HepG2 (cell line): ENCODE data around the gene CCDC30. TPM values are rescaled to one million over a fixed set of nuclear protein-coding genes. Genes with fewer than 3 reads are reported as not detected.

ENCODE experiments used
- CHCHD3 ChIP-seq: sonication (generic); formaldehyde crosslinking; IDR thresholded peaks from 2 replicates; pipeline ENCODE4 v1.8.0; 2022; ENCODE audit warnings: mild to moderate bottlenecking, missing genetic modification reagents, moderate library complexity
- CHD4 ChIP-seq: fragments of 200-600 bp; sonication (generic); IDR thresholded peaks from 2 replicates; pipeline ENCODE4 v1.7.0; 2017; ENCODE audit warnings: mild to moderate bottlenecking, low read length, borderline replicate concordance
- ELF4 ChIP-seq: sonication (generic); formaldehyde crosslinking; IDR thresholded peaks from 2 replicates; pipeline ENCODE4 v1.5.0; 2020; ENCODE audit warnings: missing genetic modification reagents, mild to moderate bottlenecking, moderate library complexity, borderline replicate concordance
- JUNB ChIP-seq: sonication (generic); formaldehyde crosslinking; IDR thresholded peaks from 2 replicates; pipeline ENCODE4 v1.8.0; 2022; ENCODE audit warnings: missing genetic modification reagents, mild to moderate bottlenecking, borderline replicate concordance
- LCORL ChIP-seq, 2 experiments: fragments of 450-650 bp in 1 of 2; sonication (generic) in 1 of 2; formaldehyde crosslinking in 1 of 2; IDR thresholded peaks; 2 replicates each; pipeline versions ENCODE4 v1.5.0 to v1.6.1; 2017 to 2020; ENCODE audit warnings: antibody characterized with exemption in 1 of 2, missing genetic modification reagents in 1 of 2
- SMARCC2 ChIP-seq: fragments of 450-650 bp; IDR thresholded peaks from 2 replicates; pipeline ENCODE4 v1.6.1; 2017; ENCODE audit warnings: antibody characterized with exemption, mild to moderate bottlenecking
- ZNF350 ChIP-seq: sonication (generic); formaldehyde crosslinking; IDR thresholded peaks from 2 replicates; pipeline ENCODE4 v1.4.0; 2020; ENCODE audit warnings: mild to moderate bottlenecking, low read depth, missing genetic modification reagents, borderline replicate concordance
- ZNF510 ChIP-seq: sonication (generic); formaldehyde crosslinking; IDR thresholded peaks from 2 replicates; pipeline ENCODE4 v1.4.0; 2020; ENCODE audit warnings: low read depth, mild to moderate bottlenecking, missing genetic modification reagents
- ZSCAN22 ChIP-seq: sonication (generic); formaldehyde crosslinking; IDR thresholded peaks from 2 replicates; pipeline ENCODE4 v1.4.0; 2020; ENCODE audit warnings: mild to moderate bottlenecking, missing genetic modification reagents
- polyA plus RNA-seq, 8 experiments: library from polyadenylated mRNA; depleted of rRNA in 3 of 8; stranded (reverse) in 7 of 8; unstranded in 1 of 8; fragments of >200 nt; fragmentation: Illumina TruSeq in 4 of 8; extraction: Trizol in 4 of 8; gene quantifications; 2 replicates each; pipeline versions ENCODE4 v1.2.1 to v1.2.3, GENCODE V29; 2011 to 2016; ENCODE audit warnings: low read depth in 4 of 8, missing spikeins in 1 of 8, mixed read lengths in 1 of 8; ENCODE audit not compliant: insufficient read depth in 1 of 8
- total RNA-seq, 5 experiments: library from RNA; depleted of rRNA; stranded (reverse); fragments of >200 nt; fragmentation: Illumina TruSeq; extraction: Trizol; gene quantifications; 2 replicates each; pipeline ENCODE4 v1.2.3, GENCODE V29; 2016; ENCODE audit warnings: low read depth in 1 of 5
- TF ChIP-seq, protein P1 (sequence below): sonication (generic); formaldehyde crosslinking; IDR thresholded peaks from 2 replicates; pipeline ENCODE4 v1.8.1; 2022; ENCODE audit warnings: low read depth, mild to moderate bottlenecking, missing genetic modification reagents
- TF ChIP-seq, protein P2 (sequence below): sonication (generic); formaldehyde crosslinking; IDR thresholded peaks from 2 replicates; pipeline ENCODE4 v1.9.0; 2021; ENCODE audit warnings: mild to moderate bottlenecking, missing genetic modification reagents
- TF ChIP-seq, protein P3 (sequence below): sonication (generic); formaldehyde crosslinking; IDR thresholded peaks from 2 replicates; pipeline ENCODE4 v1.4.0; 2020; ENCODE audit warnings: missing genetic modification reagents, borderline replicate concordance

The CCDC30 gene
- total and polyA plus RNA-seq, 2 of the 13 experiments (the other 11 are each of a cell fraction or from before 2014, with no cell fraction given), result 0.25 to 0.77 TPM

DNA sequence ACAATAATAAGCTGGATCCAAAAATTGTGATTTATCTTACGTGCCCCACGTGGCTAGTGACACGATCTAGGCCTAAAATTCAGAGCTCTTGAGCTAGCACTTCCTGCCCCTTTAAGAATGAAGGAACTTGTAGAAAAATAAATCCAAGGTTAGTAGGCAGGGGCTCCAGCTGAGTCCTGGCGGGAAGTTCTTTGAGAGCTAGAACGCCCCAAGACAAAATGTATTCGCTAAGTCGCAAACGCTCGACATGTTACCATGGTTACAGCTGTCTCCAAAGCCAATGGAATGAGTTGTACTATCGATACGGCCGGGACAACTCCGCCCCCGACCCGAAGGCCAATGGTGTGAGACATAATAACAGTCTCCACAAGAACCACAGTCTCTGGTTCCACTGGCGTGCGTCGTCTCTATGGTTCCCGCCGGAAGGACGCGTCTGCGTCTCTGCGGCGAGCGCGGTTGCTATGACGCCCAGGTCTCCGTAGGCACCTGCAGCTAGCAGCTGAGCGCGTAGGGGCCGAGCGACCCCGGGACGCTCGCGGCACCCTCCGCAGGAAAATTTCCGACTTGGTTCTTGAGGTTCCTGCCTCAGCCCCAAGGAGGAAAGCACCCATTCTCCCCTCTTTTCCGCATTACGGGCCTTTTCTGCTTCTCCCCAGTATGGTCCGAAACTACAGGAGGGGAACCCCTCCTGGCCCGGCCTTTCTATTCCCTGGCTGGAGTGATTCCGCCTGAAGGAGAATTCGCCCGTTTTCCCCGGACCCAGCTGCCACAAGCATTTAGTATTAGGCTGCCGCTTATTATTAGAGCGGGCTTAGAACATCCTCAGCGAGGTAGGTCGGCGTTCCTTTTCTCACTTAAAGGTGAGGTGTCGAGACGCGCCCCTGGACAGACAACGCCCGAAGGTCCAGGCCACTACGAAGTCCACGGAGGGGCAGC, at the start of gene CCDC30 (continued):
- TF ChIP-seq, protein P1, sequence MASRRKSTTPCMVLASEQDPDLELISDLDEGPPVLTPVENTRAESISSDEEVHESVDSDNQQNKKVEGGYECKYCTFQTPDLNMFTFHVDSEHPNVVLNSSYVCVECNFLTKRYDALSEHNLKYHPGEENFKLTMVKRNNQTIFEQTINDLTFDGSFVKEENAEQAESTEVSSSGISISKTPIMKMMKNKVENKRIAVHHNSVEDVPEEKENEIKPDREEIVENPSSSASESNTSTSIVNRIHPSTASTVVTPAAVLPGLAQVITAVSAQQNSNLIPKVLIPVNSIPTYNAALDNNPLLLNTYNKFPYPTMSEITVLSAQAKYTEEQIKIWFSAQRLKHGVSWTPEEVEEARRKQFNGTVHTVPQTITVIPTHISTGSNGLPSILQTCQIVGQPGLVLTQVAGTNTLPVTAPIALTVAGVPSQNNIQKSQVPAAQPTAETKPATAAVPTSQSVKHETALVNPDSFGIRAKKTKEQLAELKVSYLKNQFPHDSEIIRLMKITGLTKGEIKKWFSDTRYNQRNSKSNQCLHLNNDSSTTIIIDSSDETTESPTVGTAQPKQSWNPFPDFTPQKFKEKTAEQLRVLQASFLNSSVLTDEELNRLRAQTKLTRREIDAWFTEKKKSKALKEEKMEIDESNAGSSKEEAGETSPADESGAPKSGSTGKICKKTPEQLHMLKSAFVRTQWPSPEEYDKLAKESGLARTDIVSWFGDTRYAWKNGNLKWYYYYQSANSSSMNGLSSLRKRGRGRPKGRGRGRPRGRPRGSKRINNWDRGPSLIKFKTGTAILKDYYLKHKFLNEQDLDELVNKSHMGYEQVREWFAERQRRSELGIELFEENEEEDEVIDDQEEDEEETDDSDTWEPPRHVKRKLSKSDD, result 0 out of 2 replicates have a peak, but pooled peaks have one; percentile 42
- TF ChIP-seq ZSCAN22 (no peak), CHCHD3 (CRISPR knock-in tag) (no peak), ZNF350 (CRISPR knock-in tag) (peak; percentile 32; the same call in 1 of the 2 replicates), ELF4 (CRISPR knock-in tag) (no peak), LCORL (IDR thresholded peaks at IDR 0.05) (no peak), LCORL (CRISPR knock-in tag; IDR thresholded peaks at IDR 0.05) (peak; percentile 55; the same call in 1 of the 2 replicates), SMARCC2 (no peak), ZNF510 (CRISPR knock-in tag) (no peak), JUNB (CRISPR knock-in tag) (no peak), CHD4 (no peak)
- TF ChIP-seq, protein P2, sequence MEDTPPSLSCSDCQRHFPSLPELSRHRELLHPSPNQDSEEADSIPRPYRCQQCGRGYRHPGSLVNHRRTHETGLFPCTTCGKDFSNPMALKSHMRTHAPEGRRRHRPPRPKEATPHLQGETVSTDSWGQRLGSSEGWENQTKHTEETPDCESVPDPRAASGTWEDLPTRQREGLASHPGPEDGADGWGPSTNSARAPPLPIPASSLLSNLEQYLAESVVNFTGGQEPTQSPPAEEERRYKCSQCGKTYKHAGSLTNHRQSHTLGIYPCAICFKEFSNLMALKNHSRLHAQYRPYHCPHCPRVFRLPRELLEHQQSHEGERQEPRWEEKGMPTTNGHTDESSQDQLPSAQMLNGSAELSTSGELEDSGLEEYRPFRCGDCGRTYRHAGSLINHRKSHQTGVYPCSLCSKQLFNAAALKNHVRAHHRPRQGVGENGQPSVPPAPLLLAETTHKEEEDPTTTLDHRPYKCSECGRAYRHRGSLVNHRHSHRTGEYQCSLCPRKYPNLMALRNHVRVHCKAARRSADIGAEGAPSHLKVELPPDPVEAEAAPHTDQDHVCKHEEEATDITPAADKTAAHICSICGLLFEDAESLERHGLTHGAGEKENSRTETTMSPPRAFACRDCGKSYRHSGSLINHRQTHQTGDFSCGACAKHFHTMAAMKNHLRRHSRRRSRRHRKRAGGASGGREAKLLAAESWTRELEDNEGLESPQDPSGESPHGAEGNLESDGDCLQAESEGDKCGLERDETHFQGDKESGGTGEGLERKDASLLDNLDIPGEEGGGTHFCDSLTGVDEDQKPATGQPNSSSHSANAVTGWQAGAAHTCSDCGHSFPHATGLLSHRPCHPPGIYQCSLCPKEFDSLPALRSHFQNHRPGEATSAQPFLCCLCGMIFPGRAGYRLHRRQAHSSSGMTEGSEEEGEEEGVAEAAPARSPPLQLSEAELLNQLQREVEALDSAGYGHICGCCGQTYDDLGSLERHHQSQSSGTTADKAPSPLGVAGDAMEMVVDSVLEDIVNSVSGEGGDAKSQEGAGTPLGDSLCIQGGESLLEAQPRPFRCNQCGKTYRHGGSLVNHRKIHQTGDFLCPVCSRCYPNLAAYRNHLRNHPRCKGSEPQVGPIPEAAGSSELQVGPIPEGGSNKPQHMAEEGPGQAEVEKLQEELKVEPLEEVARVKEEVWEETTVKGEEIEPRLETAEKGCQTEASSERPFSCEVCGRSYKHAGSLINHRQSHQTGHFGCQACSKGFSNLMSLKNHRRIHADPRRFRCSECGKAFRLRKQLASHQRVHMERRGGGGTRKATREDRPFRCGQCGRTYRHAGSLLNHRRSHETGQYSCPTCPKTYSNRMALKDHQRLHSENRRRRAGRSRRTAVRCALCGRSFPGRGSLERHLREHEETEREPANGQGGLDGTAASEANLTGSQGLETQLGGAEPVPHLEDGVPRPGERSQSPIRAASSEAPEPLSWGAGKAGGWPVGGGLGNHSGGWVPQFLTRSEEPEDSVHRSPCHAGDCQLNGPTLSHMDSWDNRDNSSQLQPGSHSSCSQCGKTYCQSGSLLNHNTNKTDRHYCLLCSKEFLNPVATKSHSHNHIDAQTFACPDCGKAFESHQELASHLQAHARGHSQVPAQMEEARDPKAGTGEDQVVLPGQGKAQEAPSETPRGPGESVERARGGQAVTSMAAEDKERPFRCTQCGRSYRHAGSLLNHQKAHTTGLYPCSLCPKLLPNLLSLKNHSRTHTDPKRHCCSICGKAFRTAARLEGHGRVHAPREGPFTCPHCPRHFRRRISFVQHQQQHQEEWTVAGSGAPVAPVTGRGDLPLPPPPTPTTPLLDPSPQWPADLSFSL (CRISPR knock-in tag), result no peak
- TF ChIP-seq, protein P3, sequence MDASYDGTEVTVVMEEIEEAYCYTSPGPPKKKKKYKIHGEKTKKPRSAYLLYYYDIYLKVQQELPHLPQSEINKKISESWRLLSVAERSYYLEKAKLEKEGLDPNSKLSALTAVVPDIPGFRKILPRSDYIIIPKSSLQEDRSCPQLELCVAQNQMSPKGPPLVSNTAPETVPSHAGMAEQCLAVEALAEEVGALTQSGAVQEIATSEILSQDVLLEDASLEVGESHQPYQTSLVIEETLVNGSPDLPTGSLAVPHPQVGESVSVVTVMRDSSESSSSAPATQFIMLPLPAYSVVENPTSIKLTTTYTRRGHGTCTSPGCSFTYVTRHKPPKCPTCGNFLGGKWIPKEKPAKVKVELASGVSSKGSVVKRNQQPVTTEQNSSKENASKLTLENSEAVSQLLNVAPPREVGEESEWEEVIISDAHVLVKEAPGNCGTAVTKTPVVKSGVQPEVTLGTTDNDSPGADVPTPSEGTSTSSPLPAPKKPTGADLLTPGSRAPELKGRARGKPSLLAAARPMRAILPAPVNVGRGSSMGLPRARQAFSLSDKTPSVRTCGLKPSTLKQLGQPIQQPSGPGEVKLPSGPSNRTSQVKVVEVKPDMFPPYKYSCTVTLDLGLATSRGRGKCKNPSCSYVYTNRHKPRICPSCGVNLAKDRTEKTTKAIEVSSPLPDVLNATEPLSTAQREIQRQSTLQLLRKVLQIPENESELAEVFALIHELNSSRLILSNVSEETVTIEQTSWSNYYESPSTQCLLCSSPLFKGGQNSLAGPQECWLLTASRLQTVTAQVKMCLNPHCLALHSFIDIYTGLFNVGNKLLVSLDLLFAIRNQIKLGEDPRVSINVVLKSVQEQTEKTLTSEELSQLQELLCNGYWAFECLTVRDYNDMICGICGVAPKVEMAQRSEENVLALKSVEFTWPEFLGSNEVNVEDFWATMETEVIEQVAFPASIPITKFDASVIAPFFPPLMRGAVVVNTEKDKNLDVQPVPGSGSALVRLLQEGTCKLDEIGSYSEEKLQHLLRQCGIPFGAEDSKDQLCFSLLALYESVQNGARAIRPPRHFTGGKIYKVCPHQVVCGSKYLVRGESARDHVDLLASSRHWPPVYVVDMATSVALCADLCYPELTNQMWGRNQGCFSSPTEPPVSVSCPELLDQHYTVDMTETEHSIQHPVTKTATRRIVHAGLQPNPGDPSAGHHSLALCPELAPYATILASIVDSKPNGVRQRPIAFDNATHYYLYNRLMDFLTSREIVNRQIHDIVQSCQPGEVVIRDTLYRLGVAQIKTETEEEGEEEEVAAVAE (CRISPR knock-in tag), result peak; percentile 99
